Activated T-cell treated with anti-CD3 and anti-CD28 coated beads, Interleukin-2, amount 50 U/mL, for 72 hours (primary cell): ENCODE results near the gene TAF5. TPM values are rescaled to one million over a fixed set of nuclear protein-coding genes. Genes with fewer than 3 reads are reported as not detected.
A peak's percentile ranks its signal among the peaks of the same experiment; 100 is the strongest.
"Not testable (repeated sequence)": the region's sequence is repeated elsewhere in the genome, so short reads cannot be mapped to it uniquely, and the experiment has no call there.

ENCODE experiments used
- ATAC-seq, 2 donors: fragments of 150-1000 bp; cut with Tn5 transposase; replicated peaks in 1 of 2; 2 replicates each; pipeline ENCODE4 v1.10.0; 2021; ENCODE audit warnings: moderate library complexity in 2 of 2, mild to moderate bottlenecking in 1 of 2
- DNase-seq, 2 donors: peaks; one replicate each; pipeline ENCODE4 v3.0.0; 2021 to 2022; ENCODE audit warnings: mixed read lengths in 1 of 2
- H3K27ac Mint-ChIP-seq: one replicate; pipeline ENCODE4 v1.8.0; 2022; ENCODE audit warnings: mild to moderate bottlenecking, moderate library complexity, mixed read lengths
- H3K27me3 Mint-ChIP-seq: one replicate; pipeline ENCODE4 v1.8.0; 2022; ENCODE audit warnings: low read depth, mixed read lengths
- H3K36me3 Mint-ChIP-seq, 2 donors: one replicate each; pipeline ENCODE4 v1.8.0; 2022; ENCODE audit warnings: mixed read lengths in 2 of 2, mild to moderate bottlenecking in 1 of 2; ENCODE audit not compliant: insufficient read depth in 2 of 2
- H3K4me1 Mint-ChIP-seq: one replicate; pipeline ENCODE4 v1.8.0; 2022; ENCODE audit warnings: low read depth, mixed read lengths
- H3K4me3 Mint-ChIP-seq, 2 donors: one replicate each; pipeline ENCODE4 v1.8.0; 2022; ENCODE audit warnings: mild to moderate bottlenecking in 2 of 2, mixed read lengths in 2 of 2, moderate library complexity in 2 of 2
- H3K9me3 Mint-ChIP-seq, 2 donors: one replicate each; pipeline ENCODE4 v1.8.0; 2022; ENCODE audit warnings: mixed read lengths in 2 of 2
- total RNA-seq, 2 donors: library from RNA; stranded (reverse); gene quantifications; one replicate each; pipeline ENCODE4 v1.2.3, GENCODE V29; 2022

TAF5 gene
- total RNA-seq, 2 donors from 2014 or later = 8.6 to 9.5 TPM

DNA sequence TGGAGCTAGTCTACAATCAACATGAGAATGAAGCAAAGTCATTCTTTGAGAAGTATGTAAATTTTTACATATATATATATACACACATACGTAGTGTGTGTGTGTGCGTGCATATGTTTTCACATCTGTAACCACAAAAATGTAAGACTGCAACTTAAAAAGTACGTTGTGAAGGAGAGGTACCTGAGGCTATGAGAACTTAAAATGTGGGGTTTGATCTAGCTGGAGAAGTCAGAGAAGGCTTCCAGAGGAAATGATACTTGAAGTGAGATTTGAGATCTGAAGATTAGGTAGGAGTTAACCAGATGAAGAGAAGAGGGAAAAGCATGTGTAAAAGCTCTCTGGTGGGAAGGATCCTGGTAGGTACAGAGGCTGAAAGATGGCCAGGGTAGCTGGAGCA lies 5.8 kb downstream of the TAF5 start:
- ATAC-seq (peak; percentile 30 to 47), DNase-seq (no peak)
- Mint-ChIP-seq H3K27ac (peak overlapping the region; percentile 48), H3K9me3 (no peaks in the 10 kb centered on the region), H3K36me3 (peaks cover 10 to 18% of the 10 kb centered on the region in 2 donors), H3K4me3 (peak overlapping the region; percentile 0 to 1), H3K27me3 (no peaks in the 10 kb centered on the region), H3K4me1 (peaks cover 33% of the 10 kb centered on the region)

GRCh38 chr10:103374263-103374662 lies 6.5 kb downstream of the TAF5 start:
- Mint-ChIP-seq H3K27me3 (no peaks in the 10 kb centered on the region), H3K9me3 (no peaks in the 10 kb centered on the region), H3K36me3 (peaks cover 11 to 20% of the 10 kb centered on the region in 2 donors), H3K27ac (no peak overlapping the region), H3K4me3 (no peak overlapping the region), H3K4me1 (peaks cover 28% of the 10 kb centered on the region)
- DNase-seq = no peak
- ATAC-seq = no peak

GRCh38 chr10:103382769-103383168 lies 15.0 kb downstream of the TAF5 start:
- Mint-ChIP-seq H3K27me3 (no peaks in the 10 kb centered on the region), H3K36me3 (peaks cover 3 to 14% of the 10 kb centered on the region in 2 donors), H3K27ac (no peak overlapping the region), H3K4me3 (no peak overlapping the region), H3K4me1 (peaks cover 5% of the 10 kb centered on the region), H3K9me3 (no peaks in the 10 kb centered on the region)
- DNase-seq (no peak), ATAC-seq (no peak)

DNA sequence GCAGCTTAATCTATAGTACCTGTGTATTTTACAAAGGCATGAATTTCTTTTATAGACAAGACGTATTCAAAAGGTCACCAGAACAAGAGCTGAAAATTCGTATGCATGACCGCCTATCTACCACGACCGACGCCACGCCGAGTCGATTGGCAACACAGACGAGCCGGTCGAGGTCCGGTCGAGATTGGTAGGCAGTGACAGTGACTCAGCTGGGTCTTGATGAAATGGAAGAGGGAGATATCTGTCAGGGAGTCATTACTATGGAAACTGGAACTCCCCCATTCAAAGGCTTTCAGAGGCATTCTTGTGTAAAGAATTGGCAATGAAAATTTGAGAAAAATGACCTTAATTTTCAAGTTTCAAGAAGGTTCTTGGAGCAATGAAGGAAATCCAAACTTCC lies 26.4 kb downstream of the TAF5 start:
- Mint-ChIP-seq H3K4me3 (peak overlapping the region; percentile 97 to 98), H3K36me3 (peaks cover 6 to 20% of the 10 kb centered on the region in 2 donors), H3K9me3 (no peaks in the 10 kb centered on the region), H3K27ac (peak overlapping the region; percentile 57), H3K4me1 (peaks cover 52% of the 10 kb centered on the region), H3K27me3 (no peaks in the 10 kb centered on the region)
- ATAC-seq = no peak
- no peak for DNase-seq

DNA sequence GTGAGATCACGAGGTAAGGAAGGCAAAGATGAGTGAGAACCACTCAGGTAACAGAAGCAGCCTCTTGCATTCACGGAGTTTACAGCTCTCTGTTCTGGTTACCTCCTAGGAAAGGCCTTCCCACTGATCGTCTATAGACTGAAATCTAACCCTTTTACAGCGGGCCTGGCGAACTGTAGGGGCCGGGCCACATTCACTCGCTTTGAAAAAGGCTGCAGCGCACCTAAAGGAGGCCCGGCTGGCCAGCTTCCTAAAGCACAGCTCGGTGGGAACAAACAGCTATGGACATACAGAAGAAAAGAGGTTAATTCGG lies 27.9 kb downstream of the TAF5 start:
- DNase-seq = no peak

GRCh38 chr10:103396067-103396788 lies 28.5 kb downstream of the TAF5 start, which contains the start of the genes ATP5MK and PDCD11:
Gene ATP5MK (minus strand): TSS chr10:103396475. CDS start chr10:103392457, 4,018 bp downstream.
Gene PDCD11 (plus strand): TSS chr10:103396626. CDS start chr10:103398427, 1,801 bp downstream.
- Mint-ChIP-seq H3K27ac (peak within 1 kb of the TSS; percentile 99), H3K36me3 (peaks cover 6 to 23% of the 10 kb centered on the region in 2 donors), H3K4me3 (peak within 1 kb of the TSS; percentile 97 to 98), H3K27me3 (no peaks in the 10 kb centered on the region), H3K9me3 (no peaks in the 10 kb centered on the region), H3K4me1 (peaks cover 61% of the 10 kb centered on the region)
- peak; percentile 96 to 98 for DNase-seq
- ATAC-seq = peak; percentile 100

More for the DNA sequence above, 27.9 kb downstream of the TAF5 start:
- ATAC-seq = no peak
- peak overlapping the region; percentile 97 to 98 for H3K4me3 Mint-ChIP-seq
- H3K36me3 Mint-ChIP-seq = peaks cover 6 to 25% of the 10 kb centered on the region in 2 donors
- H3K27me3 Mint-ChIP-seq = no peaks in the 10 kb centered on the region
- H3K9me3 Mint-ChIP-seq = no peaks in the 10 kb centered on the region
- H3K4me1 Mint-ChIP-seq = peaks cover 61% of the 10 kb centered on the region
- H3K27ac Mint-ChIP-seq = peak overlapping the region; percentile 99

GRCh38 chr10:103396789-103397087 lies 29.0 kb downstream of the TAF5 start:
- DNase-seq (no peak), ATAC-seq (no peak)
- Mint-ChIP-seq H3K4me1 (peaks cover 61% of the 10 kb centered on the region), H3K9me3 (no peaks in the 10 kb centered on the region), H3K36me3 (peaks cover 6 to 21% of the 10 kb centered on the region in 2 donors), H3K27ac (peak overlapping the region; percentile 99), H3K4me3 (peak overlapping the region; percentile 97 to 98), H3K27me3 (no peaks in the 10 kb centered on the region)

GRCh38 chr10:103397191-103397825 lies 29.5 kb downstream of the TAF5 start:
- DNase-seq = no peak
- peak overlapping the region; percentile 99 for H3K27ac Mint-ChIP-seq
- no peaks in the 10 kb centered on the region for H3K27me3 Mint-ChIP-seq
- no peaks in the 10 kb centered on the region for H3K9me3 Mint-ChIP-seq
- H3K4me1 Mint-ChIP-seq = peaks cover 61% of the 10 kb centered on the region
- H3K4me3 Mint-ChIP-seq = peak overlapping the region; percentile 97 to 98
- ATAC-seq = no peak
- peaks cover 6 to 18% of the 10 kb centered on the region in 2 donors for H3K36me3 Mint-ChIP-seq

- no peaks in the 10 kb centered on the region for H3K27me3 Mint-ChIP-seq
- no peaks in the 10 kb centered on the region for H3K9me3 Mint-ChIP-seq
These were observed 45.8 kb downstream of the TAF5 start for GRCh38 chr10:103413564-103413963.

DNA sequence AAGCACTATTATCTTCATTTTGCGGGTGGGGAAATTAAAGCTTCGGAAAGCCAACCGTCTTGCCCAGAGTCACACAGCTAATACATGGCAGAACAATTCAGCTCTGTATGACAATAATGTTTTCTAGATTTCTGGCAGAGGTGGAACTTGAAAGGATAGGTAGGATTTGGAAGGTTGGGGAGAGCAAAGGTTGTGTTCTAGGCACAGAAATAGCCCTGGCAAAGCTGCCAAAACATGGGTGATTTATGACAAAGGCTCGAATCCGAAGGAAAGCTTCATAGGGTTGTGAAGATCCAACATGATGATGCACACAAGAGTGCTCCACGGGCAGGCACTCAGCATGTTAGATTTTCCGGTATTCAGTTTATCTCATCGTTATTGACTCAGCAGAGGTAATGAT lies 47.8 kb downstream of the TAF5 start:
- DNase-seq = no peak
- H3K4me1 Mint-ChIP-seq = no peaks in the 10 kb centered on the region
- no peak overlapping the region for H3K27ac Mint-ChIP-seq
- peaks cover 9 to 47% of the 10 kb centered on the region in 2 donors for H3K36me3 Mint-ChIP-seq
- ATAC-seq = no peak
- H3K27me3 Mint-ChIP-seq = no peaks in the 10 kb centered on the region
- H3K4me3 Mint-ChIP-seq = no peak overlapping the region
- no peaks in the 10 kb centered on the region for H3K9me3 Mint-ChIP-seq

More at GRCh38 chr10:103413564-103413963, 45.8 kb downstream of the TAF5 start:
- no peak overlapping the region for H3K4me3 Mint-ChIP-seq
- H3K36me3 Mint-ChIP-seq = peaks cover 17 to 55% of the 10 kb centered on the region in 2 donors
- no peak for DNase-seq
- ATAC-seq = no peak
- no peaks in the 10 kb centered on the region for H3K4me1 Mint-ChIP-seq
- H3K27ac Mint-ChIP-seq = no peak overlapping the region

- H3K4me1 Mint-ChIP-seq = no peaks in the 10 kb centered on the region
- no peak overlapping the region for H3K4me3 Mint-ChIP-seq
- no peaks in the 10 kb centered on the region for H3K27me3 Mint-ChIP-seq
- ATAC-seq (peak in 1 of 2 donors; percentile 38), DNase-seq (peak; percentile 48 to 56)
- no peak overlapping the region for H3K27ac Mint-ChIP-seq
- peaks cover 9 to 48% of the 10 kb centered on the region in 2 donors for H3K36me3 Mint-ChIP-seq
- no peaks in the 10 kb centered on the region for H3K9me3 Mint-ChIP-seq
These were observed 48.8 kb downstream of the TAF5 start for GRCh38 chr10:103416436-103417147.

DNA sequence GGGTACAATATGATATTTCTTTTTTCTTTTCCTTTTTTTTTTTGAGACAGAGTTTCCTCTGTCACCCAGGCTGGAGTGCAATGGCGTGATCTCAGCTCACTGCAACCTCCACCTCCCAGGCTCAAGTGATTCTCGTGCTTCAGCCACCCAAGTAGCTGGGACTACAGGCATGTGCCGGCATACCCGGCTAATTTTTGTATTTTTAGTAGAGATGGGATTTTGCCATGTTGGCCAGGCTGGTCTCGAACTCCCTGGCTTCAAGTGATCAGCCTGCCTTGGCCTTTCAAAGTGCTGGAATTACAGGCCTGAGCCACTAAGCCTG lies 49.3 kb downstream of the TAF5 start:
- ATAC-seq, H3K27me3 Mint-ChIP-seq, DNase-seq, H3K27ac Mint-ChIP-seq, H3K4me3 Mint-ChIP-seq, H3K4me1 Mint-ChIP-seq, H3K9me3 Mint-ChIP-seq: not testable (repeated sequence)
- H3K36me3 Mint-ChIP-seq = peaks cover 9 to 48% of the 10 kb centered on the region in 2 donors

- DNase-seq = no peak
- Mint-ChIP-seq H3K4me1 (no peaks in the 10 kb centered on the region), H3K9me3 (no peaks in the 10 kb centered on the region), H3K27me3 (no peaks in the 10 kb centered on the region), H3K36me3 (peaks cover 11 to 48% of the 10 kb centered on the region in 2 donors), H3K27ac (no peak overlapping the region), H3K4me3 (no peak overlapping the region)
- ATAC-seq = no peak
These were observed 49.8 kb downstream of the TAF5 start for GRCh38 chr10:103417601-103418000.
